IPS-NIHi7 (cell line): Measurements from ENCODE around the gene OOSP1.
"Not testable (repeated sequence)": the region's sequence is repeated elsewhere in the genome, so short reads cannot be mapped to it uniquely, and the experiment has no call there.

ENCODE experiments used
- DNase-seq: peaks from one replicate; pipeline ENCODE4 v3.0.0; 2012; ENCODE audit warnings: mixed read lengths; ENCODE audit errors: extremely low spot score

OOSP1 gene, protein sequence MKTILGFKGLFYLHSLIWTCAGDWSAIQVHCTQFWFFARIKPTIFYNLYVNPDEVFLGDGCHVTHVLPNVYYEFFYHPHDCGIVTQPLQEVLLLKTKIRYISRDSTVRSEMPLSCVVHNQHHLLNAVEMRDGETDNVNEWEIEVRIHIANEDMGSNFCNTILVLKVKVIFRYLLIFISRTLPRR

DNA sequence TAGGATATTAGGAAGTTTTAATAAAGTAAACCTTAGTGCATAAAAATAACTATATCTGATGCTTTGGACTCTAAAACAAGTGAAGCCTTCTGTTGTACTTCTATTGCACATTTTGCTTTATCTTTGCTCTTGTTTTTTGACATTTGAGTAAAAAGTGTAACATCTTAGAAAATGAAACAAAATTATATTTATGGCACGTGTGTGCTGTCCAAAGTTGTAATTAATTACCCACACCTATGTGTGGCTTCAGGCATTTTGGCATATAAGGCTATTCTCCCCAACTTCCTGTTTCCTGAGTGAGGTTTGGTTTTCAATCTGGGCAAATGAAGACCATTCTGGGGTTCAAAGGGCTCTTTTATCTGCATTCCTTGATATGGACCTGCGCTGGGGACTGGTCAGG is at the start of gene OOSP1:
Gene OOSP1 (plus strand): TSS at position 301 of the 400 bp plus-strand sequence. CDS start 23 bp downstream, at position 324.
- DNase-seq = no peak

DNA sequence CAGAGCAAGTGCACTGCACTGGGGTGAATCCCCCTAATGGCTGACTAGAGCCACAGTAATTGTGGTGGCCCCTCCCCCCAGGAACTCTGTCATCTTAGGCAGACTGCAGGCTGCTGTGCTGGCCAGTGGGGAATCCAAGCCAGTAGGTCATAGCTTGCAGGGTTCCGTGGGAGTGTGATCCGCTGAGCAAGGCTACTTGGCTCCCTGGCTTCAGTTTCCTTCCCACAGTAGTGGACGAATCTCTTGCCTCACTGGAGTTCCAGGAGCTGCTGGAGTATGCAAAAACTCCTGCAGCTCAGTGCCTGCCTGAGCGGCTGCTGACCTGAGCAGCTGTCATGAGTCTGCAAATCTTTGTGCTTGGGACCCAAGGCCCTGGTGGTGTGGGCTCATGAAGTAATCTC is 46.5 kb upstream of the OOSP1 start:
- peak; percentile 64 for DNase-seq

DNA sequence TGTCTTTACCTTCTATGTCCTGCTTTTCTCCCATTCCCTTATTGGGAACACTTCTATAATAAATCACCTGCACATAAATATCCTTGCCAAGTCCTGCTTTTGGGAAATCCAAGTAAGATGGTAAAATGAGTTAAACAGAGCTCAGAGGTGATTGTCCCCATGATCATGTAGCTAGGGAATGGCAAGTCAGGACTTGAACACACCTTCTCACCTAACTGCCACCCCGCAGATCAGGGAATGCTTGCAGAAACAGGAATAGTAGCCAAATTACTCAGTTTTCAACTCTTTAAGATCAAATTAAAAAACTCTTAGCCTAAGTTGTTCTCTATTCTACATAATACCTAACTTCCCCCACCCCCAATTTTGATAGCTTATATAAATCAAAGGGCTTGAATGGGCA is 43.6 kb upstream of the OOSP1 start:
- DNase-seq = no peak

DNA sequence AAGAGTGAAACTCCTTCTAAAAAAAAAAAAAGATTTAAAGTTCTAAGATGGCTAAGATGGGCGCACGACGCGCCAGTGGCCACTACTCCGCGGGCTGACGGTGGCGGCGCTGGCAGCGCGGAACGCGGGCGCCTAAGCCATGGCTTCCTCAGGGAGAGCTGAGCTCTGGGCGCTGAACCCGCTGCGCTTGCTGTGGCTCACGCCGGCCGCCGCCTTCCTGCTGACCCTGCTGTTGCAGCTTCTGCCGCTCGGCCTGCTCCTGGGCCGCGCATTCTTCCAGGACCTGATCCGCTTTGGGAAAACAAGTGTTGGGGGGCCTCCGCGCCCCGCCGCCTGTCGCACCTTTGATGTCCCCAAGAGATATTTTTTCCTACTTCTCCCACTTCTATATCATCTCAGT is 40.2 kb upstream of the OOSP1 start:
- no peak for DNase-seq

DNA sequence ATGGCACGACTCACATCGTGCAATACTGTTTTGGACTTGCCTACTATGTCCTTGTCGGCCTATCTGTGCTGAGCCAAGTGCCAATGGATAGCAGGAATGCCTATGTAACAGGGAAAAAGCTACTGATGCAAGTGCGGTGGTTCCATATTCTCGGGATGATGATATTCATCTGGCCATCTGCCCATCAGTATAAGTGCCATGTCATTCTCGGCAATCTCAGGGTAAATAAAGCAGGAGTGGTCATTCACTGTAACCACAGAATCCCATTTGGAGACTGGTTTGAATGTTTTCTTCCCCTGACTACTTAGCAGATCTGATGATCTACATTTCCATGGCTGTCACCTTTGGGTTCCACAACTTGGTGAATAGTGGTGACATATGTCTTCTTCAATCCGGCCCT is 39.6 kb upstream of the OOSP1 start:
- DNase-seq = no peak

DNA sequence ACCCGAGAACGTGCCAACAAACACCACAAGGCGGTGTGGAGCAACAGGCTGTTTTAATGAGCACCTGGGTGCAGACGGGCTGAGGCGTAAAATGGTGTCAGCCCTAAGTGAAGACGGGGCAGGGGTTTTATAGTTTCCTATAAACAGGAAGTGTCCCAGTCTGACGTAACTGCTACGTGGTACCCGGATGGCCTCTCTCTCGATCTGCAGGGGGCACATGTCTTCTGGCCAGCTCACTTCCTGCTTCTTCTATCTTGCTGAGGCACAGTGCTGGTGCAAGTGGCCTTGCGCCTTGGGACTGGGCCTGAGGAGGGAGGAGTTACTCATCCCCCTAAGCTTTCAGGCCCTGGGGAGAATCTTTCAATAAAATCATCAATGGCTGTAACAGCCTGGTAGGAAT is 38.7 kb upstream of the OOSP1 start:
- DNase-seq = no peak

DNA sequence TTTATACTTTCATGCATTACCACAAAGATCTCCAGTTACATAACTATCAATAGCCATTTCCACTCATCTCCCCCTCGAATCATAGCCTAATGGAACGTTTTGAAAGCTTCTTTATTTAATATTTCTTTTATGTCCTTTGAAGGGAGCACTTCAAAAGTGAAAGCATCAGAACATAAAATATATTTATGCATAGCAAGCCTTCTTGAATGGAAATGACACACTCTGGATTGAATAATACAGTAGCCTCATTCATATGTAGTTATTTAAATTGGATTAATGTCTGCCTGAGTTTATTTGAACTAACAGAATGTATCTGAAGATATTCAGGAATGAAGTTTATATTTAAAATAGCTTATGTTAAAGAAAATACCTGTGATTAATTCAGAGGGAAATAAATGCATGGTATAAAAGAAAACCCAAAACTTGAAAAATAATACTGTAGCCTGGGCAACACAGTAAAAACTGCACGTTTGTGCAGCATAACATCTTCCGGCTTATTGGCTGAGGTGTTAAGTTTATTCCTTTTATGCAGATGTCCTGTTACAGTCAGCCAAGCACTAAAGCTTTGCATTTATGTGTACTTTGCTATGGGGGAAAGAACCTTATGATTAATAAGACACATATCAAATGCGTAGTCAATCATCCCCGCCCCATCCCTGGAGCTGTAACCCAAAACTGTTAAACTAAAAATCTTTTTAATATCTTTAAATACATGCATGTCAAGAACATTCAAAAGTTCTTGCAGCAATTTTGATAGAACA is 37.7 kb upstream of the OOSP1 start:
- DNase-seq = no peak

DNA sequence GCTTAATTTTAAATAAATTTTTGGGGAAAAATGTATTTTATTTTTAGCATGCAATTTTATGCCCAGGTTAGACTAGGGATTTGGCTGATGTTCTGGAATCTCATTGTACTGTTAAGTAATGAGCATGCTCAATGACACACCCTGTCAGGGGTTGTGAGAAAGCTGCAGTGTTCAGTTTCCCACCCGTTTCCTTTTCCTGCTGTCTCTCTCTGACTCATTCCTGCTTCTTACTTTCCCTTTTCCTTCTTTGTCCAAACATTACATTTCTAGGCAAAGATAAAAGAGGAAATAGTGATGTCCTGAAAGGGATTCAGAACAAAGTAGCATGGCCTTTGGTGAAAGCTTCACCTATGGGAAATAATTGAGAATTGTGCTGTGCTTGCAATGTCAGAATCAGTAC is 36.9 kb upstream of the OOSP1 start:
- DNase-seq = no peak

DNA sequence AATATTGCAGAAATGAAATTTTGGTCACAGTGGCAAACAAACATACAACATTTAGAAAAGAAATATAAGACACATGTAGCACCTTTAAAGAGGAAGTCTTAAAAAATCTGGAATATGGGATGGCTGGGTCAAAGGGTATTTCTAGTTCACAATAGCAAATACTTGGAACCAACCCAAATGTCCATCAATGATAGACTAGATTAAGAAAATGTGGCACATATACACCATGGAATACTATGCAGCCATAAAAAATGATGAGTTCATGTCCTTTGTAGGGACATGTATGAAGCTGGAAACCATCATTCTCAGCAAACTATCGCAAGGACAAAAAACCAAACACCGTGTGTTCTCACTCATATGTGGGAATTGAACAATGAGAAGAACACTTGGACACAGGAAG is 34.7 kb upstream of the OOSP1 start:
- not testable (repeated sequence) for DNase-seq

DNA sequence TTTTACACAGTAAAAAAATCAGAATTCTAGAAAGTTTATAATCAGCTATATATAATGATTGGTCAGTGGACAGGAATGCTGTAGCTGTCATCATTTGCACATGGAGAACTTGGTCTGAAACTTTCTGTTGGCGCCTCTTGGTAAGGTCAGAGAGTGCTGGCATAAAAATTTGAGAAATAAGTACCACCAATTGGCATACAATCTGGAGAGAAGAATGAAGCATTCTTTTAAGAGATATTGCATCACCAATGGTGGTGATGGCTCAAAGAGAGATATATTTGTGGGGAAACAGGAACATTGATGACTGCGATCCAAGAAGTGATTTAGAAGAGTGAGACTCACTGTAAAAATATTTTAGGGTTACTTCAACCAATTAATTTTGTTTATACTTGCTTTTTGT is 19.8 kb upstream of the OOSP1 start:
- no peak for DNase-seq

DNA sequence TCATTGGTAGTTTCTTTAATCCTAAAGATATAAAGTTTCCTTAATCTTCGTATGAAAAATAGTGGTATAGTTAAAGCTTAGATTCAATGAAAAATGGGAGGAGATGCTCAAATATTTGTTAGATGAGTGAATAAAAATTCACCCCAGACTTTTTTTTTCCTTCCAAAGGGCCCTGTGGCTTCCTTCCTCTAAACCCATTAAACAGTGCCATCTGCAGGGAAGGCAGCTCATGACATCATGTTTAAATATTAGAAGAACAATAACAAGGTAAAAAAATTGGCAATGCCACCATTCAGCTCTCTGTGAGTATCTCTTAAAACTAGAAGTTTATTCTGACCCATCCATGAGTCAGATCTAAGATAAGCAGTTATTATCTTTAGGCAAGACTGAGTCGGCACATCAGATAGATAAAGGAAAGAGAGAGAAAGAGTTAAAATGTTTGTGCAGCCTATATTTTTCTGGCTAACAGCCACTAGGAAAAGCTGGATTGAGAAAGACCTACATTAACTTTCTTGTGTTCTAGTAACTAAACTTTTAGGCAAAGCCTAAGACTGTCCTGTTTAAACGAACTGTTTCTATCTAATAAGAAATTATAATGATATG is 19.1 kb upstream of the OOSP1 start:
- peak; percentile 46 for DNase-seq

DNA sequence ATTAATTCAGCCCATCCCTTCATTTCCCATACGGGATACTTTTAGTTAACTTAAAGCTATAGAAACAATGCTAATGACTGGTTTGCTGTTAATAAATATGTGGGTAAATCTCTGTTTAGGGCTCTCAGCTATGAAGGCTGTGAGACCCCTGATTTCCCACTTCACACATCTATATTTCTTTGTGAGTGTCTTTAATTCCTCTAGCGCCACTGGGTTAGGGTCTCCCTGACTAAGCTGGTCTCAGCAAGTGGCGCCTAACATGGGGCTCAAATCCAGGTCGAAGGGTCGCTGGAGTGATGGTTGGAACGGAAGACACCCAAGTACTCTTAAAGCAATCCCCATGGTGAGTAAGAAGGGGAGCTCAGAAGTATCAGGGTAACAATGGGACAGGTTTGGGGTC is 14.4 kb upstream of the OOSP1 start:
- DNase-seq = no peak

DNA sequence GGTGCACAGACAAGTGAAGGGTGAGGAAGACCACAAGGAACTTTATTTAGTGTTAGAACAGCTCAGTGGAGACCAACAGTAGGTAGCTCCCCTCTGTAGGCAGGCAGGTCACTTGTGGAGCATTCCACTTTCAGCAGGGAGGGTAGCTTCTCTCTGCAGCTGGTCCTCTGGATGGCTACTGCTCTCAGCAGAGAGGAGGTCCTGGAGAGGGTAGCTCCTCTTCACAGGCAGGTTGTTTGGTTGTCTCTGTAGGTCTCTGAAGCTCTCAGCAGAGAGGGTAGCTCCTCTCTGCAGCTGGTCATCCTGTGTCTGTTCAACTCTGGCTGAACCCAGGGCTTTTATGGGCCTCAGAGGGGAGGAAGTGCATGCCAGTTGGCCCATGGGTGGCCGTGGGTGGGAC is 6.5 kb upstream of the OOSP1 start:
- no peak for DNase-seq

DNA sequence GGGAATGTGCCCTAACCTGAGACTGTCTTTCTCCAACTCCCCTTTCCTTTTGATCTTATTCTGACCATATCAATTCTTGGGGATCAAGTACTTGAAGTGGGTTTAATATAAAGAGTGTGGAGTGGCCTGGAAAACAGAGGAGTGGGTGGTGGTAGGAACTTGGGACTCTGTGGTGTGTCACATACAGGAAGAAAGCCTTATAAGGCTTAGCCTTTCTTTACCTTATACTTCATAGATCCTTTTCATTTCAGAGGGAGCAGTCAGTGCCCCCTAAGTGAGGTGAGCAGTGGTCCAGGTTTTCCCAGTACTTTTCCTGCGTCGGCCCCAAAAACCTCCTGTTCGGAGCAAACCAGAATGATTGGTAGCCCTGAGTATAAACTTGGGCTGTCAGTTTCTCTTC is 486 bp downstream of the OOSP1 start:
- no peak for DNase-seq

DNA sequence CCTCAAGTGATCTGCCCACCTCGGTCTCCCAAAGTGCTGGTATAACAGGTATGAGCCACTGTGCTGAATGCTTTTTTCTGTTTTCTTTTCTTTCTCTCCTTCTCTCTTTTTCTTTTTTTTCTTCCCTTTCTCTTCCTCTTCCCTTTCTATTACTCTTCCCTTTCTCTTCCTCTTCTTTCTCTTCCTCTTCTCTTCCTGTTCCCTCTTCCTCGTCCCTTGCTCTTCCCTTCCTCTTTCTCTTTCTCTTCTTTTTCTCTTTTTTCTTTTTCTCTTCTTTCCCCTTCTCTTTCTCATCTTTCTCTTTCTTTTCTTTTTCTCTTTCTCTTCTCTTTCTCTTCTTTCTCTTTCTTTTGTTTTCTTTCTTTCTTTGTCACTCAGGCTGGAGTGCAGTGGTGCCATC is 1.2 kb downstream of the OOSP1 start:
- no peak for DNase-seq

DNA sequence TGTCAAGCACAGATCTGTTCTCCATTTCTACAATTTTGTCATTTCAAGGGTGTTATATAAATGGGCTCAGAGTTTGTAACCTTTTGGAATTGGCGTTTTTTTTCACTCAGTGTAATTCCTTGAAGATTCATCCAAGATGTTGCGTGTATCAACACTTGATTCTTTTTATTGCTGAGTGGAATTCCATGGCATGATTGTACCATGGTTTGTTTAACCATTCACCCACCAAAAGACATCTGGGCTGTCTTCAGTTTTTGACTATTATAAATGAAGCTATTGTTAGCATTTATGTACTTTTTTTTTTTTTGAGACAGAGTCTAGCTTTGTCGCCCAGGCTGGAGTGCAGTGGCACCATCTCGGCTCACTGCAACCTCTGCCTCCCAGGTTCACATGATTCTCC is 2.9 kb downstream of the OOSP1 start:
- no peak for DNase-seq

DNA sequence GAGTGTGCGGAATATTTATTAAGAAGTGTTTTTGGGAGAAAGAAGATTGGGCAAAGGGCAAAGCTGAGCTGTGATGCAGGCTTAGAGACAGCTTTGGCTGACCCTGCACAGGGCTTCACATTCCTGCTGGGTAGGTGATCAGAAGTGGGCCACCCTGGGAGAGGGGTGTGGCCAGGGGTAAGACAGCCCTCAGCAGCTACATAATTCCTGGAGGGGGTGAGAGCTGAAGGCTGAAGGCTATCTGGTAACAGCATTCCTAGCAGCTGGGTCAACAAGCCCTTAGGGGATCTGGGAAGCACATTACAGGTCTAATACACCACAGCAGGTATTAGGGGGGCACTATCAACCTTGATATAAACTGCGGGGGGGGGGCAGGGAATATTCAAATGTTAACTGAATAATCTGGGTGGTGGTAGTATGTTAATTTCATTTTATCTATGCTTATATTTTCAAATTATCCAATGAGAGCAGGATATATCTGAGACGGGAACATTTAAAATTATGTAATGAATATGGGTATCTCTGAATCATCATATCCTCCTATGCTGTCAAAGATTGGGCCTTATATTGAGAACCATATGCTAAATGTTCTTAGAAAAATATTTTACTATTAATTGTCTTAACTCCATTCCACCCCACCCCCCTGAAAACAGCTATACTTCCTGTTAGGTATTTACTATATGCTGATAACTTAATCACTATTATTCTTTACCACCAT is 5.9 kb downstream of the OOSP1 start:
- peak; percentile 15 for DNase-seq

DNA sequence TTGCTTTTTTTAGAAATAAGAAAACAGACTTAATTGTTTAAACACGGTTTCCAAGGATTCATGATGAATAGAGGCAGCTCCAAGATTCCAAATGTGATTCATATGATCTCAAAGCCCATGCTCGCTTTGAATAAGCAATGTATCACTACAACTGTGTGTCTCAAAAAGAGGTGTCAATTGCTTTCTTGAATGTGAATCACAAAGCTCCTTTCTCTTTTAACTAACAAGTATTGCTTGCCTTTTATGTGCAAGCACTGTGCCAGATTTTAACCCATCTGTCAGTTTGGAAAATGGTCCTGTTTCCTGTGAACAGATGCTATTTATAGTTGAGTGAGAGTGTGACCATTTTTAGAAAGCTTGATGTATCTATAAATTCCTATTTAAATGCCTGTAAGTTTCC is 6.5 kb downstream of the OOSP1 start:
- no peak for DNase-seq

DNA sequence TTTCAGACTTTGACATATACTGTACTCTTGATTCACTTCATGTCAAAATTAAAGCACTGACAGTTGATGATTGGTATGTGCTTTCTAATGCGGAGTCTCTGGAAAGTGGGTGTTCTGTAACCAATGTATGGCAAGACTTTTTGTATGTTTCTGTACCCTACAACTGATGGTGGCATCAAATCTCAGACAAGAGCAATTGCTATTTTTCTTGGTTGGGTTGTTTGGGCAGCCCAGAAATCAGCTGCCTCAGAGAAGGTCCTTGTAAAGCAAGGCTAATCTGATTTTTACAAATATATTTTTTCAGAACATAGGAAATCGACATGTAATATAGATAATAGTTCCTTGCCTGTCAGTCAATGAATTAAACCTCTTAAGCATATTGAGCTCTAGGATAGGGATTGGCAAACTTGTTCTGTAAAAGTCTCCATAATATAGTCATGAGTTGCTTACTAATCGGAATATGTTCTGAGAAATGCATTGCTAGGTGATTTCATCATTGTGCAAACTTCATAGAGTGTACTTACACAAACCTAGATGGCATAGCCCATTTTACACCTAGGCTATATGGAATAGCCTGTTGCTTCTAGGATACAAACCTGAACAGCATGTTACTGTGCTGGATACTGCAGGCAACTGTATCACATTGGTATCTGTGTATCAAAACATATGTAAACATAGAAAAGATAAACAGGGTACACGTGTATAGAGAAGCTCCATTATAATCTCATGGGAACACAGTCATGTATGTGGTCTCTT is 15.4 kb downstream of the OOSP1 start:
- no peak for DNase-seq

DNA sequence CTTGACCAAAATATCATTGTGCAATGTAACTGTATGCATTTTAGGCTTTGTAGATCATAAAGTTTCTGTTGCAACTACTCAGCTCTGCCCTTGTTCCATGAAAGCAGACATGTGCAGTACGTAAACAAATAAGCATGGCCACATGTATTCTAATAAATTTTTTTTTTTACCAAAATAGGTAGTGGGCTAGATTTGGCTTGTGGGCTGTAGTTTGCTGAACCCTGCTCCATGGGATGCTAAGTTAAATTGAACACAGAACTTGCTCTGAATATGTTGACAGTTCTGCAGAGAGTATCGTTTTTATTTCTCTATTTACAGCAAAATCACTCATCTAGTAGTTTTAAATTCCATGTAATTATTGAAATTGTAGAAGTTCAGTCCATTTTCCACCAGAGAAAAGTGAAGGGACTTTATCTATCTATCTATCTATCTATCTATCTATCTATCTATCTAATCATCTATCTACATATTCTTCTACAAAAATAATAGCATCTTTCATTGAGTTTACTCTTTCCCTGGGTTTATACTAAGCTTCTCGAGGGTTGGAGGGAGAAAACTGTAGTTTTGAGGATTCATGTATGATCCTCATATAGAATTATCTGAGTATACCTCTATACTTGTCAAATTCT is 16.1 kb downstream of the OOSP1 start:
- DNase-seq = no peak

DNA sequence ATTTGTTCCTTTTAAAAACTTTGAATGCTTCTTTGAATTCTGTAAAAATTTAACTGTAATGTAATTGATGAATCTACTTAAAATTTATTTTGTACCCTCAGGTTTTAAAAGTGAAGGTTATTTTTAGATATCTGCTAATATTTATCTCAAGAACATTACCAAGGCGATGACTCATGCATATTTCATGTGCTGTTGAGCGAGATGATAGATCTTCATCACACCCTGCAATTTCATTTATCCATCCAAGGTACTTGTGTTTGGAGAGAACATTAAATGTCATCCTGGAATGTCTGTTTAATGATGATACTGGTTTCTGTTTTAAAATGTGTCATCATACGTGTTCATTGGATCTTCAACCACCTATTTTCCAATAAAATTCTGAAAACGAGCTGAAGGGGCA is 18.9 kb downstream of the OOSP1 start:
- DNase-seq = no peak
